HepG2 (cell line): ENCODE data around the gene ENPP7. TPM values are rescaled to one million over a fixed set of nuclear protein-coding genes. Genes with fewer than 3 reads are reported as not detected.

Experiments used
- ATAC-seq: fragments of 200-7000 bp; cut with Tn5 transposase; 3 replicates; pipeline ENCODE4 v1.9.1; 2020; ENCODE audit warnings: mild to moderate bottlenecking, moderate library complexity
- BruUV-seq: library from RNA; stranded (reverse); fragments of 400-500 nt; replicated peaks from 2 replicates; lab custom pipeline; 2021; lab: Mats Ljungman, UMichigan
- CTCF ChIA-PET: fragments of 300-600 bp; formaldehyde crosslinking; extraction: SDS; loops from one replicate; lab custom pipeline; 2021; ENCODE audit warnings: low total read pairs, inconsistent platforms, low intra/inter-chr PET ratio; lab: Yijun Ruan, JAX
- POLR2A ChIA-PET: fragments of 350-600 bp; sonication (Branson Sonifier 250); formaldehyde crosslinking; loops from one replicate; lab custom pipeline; 2020; ENCODE audit warnings: antibody characterized with exemption, inconsistent platforms; lab: Yijun Ruan, JAX
- DNase-seq: peaks from one replicate; pipeline ENCODE4 v3.0.0-alpha.2; 2015; ENCODE audit warnings: low spot score
- FAIRE-seq: peaks from 3 replicates; lab custom pipeline; 2011; peaks lifted over from hg19 to GRCh38; lab: Jason Lieb, UNC
- H2AFZ ChIP-seq: one replicate; pipeline ENCODE4 v1.6.1; 2011; ENCODE audit warnings: low read length, inconsistent platforms
- H3K27ac ChIP-seq: fragments of 300-600 bp; 3 replicates; pipeline ENCODE4 v1.8.0; 2011; ENCODE audit warnings: mixed run types, mild to moderate bottlenecking, mixed read lengths, low read length, inconsistent platforms; ENCODE audit not compliant: insufficient read depth; ENCODE audit errors: extremely low read length
- H3K27me3 ChIP-seq, 2 experiments: fragments of 200-600 bp in 1 of 2; 2 replicates in 1 of 2; 3 replicates in 1 of 2; pipeline versions ENCODE4 v1.6.0 to v1.8.0; 2011; ENCODE audit warnings: low read length in 2 of 2, mild to moderate bottlenecking in 2 of 2, moderate library complexity in 2 of 2, inconsistent platforms in 1 of 2; ENCODE audit not compliant: insufficient read depth in 2 of 2, control insufficient read depth in 1 of 2
- H3K36me3 ChIP-seq, 2 experiments: fragments of 200-600 bp in 1 of 2; replicated peaks in 1 of 2; 2 replicates in 1 of 2; 3 replicates in 1 of 2; pipeline versions ENCODE4 v1.5.1 to v1.8.0; 2011; ENCODE audit warnings: low read length in 2 of 2, inconsistent platforms in 1 of 2; ENCODE audit not compliant: insufficient read depth in 2 of 2, control insufficient read depth in 1 of 2
- H3K4me1 ChIP-seq: 2 replicates; pipeline ENCODE4 v1.5.1; 2012; ENCODE audit warnings: low read length, inconsistent platforms; ENCODE audit not compliant: insufficient read depth
- H3K4me2 ChIP-seq: 2 replicates; pipeline ENCODE4 v1.6.0; 2011; ENCODE audit warnings: low read depth, low read length, inconsistent platforms
- H3K4me3 ChIP-seq, 3 experiments: fragments of 200-600 bp in 1 of 3; sonication (generic), shearing (Covaris generic) in 1 of 3; replicated peaks in 1 of 3; 2 replicates each; pipeline ENCODE4 v1.5.1; 2011 to 2016; ENCODE audit warnings: low read length in 3 of 3, inconsistent platforms in 2 of 3, low read depth in 2 of 3, mild to moderate bottlenecking in 2 of 3, control low read depth in 1 of 3, mixed read lengths in 1 of 3; ENCODE audit not compliant: insufficient read depth in 1 of 3
- H3K79me2 ChIP-seq: one replicate; pipeline ENCODE4 v1.6.1; 2011; ENCODE audit warnings: low read length, inconsistent platforms; ENCODE audit not compliant: insufficient read depth
- H3K9ac ChIP-seq: 2 replicates; pipeline ENCODE4 v1.6.0; 2011; ENCODE audit warnings: mild to moderate bottlenecking, low read depth, low read length, inconsistent platforms; ENCODE audit not compliant: insufficient read depth
- H3K9me3 ChIP-seq: 2 replicates; pipeline ENCODE4 v1.5.1; 2012; ENCODE audit warnings: mild to moderate bottlenecking, low read length
- H4K20me1 ChIP-seq: 2 replicates; pipeline ENCODE4 v1.6.0; 2011; ENCODE audit warnings: inconsistent platforms, mild to moderate bottlenecking, low read length, moderate library complexity; ENCODE audit not compliant: insufficient read depth
- HNRNPLL ChIP-seq: fragments of 200-400 bp; formaldehyde crosslinking; IDR thresholded peaks from 2 replicates; pipeline ENCODE4 v1.6.1; 2017; ENCODE audit warnings: mild to moderate bottlenecking, low read depth, low read length; ENCODE audit not compliant: poor library complexity, severe bottlenecking
- NFATC3 ChIP-seq: sonication (generic); formaldehyde crosslinking; IDR thresholded peaks from 2 replicates; pipeline ENCODE4 v1.5.1; 2020; ENCODE audit warnings: mild to moderate bottlenecking, missing genetic modification reagents
- NRL ChIP-seq: sonication (generic); formaldehyde crosslinking; IDR thresholded peaks from 2 replicates; pipeline ENCODE4 v1.5.0; 2020; ENCODE audit warnings: missing genetic modification reagents, mild to moderate bottlenecking, moderate library complexity, borderline replicate concordance
- RAD21 ChIP-seq: fragments of 450-650 bp; formaldehyde crosslinking; IDR thresholded peaks from 2 replicates; pipeline ENCODE4 v1.5.0; 2020; ENCODE audit warnings: mild to moderate bottlenecking
- RELA ChIP-seq: sonication (generic); formaldehyde crosslinking; IDR thresholded peaks from 2 replicates; pipeline ENCODE4 v1.4.0; 2020; ENCODE audit warnings: missing genetic modification reagents
- WGBS: methylation state at CpG from one replicate; pipeline ENCODE4 v1.1.6; 2017; ENCODE audit warnings: low lambda C conversion rate; 5-methylcytosine and 5-hydroxymethylcytosine counted together
- in situ Hi-C: cut with HindIII; loops from 2 replicates; pipeline ENCODE4 v1.10.0; 2017; ENCODE audit warnings: low pct_unique_long_range_greater_than_20kb; ENCODE audit not compliant: extremely low pct_ligation_motif_present
- intact Hi-C: fragments of 100-400 bp; cut with micrococcal nuclease; formaldehyde crosslinking; loops from one replicate; pipeline ENCODE4 v1.10.0; 2022; ENCODE audit not compliant: unreplicated experiment
- polyA plus RNA-seq, 8 experiments: library from polyadenylated mRNA; depleted of rRNA in 3 of 8; stranded (reverse) in 7 of 8; unstranded in 1 of 8; fragments of >200 nt; fragmentation: Illumina TruSeq in 4 of 8; extraction: Trizol in 4 of 8; gene quantifications; 2 replicates each; pipeline versions ENCODE4 v1.2.1 to v1.2.3, GENCODE V29; 2011 to 2016; ENCODE audit warnings: low read depth in 4 of 8, missing spikeins in 1 of 8, mixed read lengths in 1 of 8; ENCODE audit not compliant: insufficient read depth in 1 of 8
- total RNA-seq, 5 experiments: library from RNA; depleted of rRNA; stranded (reverse); fragments of >200 nt; fragmentation: Illumina TruSeq; extraction: Trizol; gene quantifications; 2 replicates each; pipeline ENCODE4 v1.2.3, GENCODE V29; 2016; ENCODE audit warnings: low read depth in 1 of 5
- TF ChIP-seq, protein P1 (sequence below): sonication (generic); formaldehyde crosslinking; IDR thresholded peaks from 2 replicates; pipeline ENCODE4 v1.4.0; 2020; ENCODE audit warnings: mild to moderate bottlenecking, missing genetic modification reagents

ENPP7 gene
- total and polyA plus RNA-seq, 2 of the 13 experiments (the other 11 are each of a cell fraction or from before 2014, with no cell fraction given): 1.1 to 2.2 TPM

DNA sequence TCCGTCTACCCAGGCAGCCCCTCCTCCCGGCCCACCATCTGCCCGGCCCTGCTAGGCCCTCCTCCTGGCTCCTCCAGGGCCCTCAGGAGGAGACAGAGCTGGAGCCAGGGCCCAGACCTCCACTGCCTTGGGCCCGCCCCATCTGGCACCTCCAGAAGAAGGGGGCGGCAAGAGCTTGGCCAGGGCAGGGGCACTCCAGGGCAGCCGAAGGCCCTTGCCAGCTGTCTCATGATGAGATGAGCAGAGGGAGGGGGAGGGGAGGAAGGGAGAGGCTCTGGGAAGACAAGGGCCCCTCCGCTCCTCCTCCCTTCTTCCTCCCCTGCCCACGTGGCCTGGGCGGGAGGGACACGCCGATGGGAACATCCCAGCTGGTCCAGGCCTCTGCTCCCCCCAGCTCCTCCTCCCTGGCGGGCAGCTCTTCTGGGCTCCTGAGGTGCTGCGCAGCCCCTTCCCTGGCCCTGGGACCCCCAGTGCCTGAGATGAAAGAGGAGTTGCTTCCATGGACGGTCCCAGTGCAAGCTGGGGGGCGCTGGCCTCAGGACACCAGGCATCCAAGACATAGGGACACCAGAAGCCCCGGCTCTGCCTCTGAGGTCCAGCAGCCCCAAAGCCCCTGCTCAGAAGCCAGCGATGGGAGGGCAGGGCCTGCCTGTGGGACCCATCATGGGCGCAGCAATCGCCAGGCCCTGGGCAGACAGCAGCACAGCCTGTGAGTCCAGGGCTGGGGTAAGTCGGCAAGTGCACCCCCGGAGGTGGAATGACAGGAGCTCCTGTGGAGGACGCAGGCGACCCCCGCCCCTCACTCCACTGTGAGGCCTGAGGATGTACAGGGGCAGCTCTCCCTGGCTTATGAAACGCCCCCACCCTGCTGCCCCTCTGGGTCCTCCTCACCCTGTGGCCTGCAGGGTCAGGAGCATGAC is 23.6 kb upstream of the ENPP7 start:
- TF ChIP-seq HNRNPLL: peak; percentile 1
- TF ChIP-seq RELA: no peak
- CTCF ChIA-PET: interaction anchor here (1.1 kb wide), 1 partner anchor 619 kb away, joined by 4 read pairs; no protein-coding TSS in a partner anchor
- ATAC-seq (peak; percentile 11), FAIRE-seq (no peak), DNase-seq (no peak)
- Histone ChIP-seq H3K4me3 (no peak overlapping the region), H2AFZ (no peak overlapping the region), H3K9ac (no peak overlapping the region), H3K27me3 (peaks cover 13 to 49% of the 10 kb centered on the region in 2 experiments; a peak in 3 of 5 replicates), H4K20me1 (no peaks in the 10 kb centered on the region), H3K4me2 (no peak overlapping the region), H3K79me2 (no peaks in the 10 kb centered on the region), H3K27ac (no peak overlapping the region), H3K9me3 (no peaks in the 10 kb centered on the region), H3K36me3 (no peaks in the 10 kb centered on the region), H3K4me1 (peaks cover 8% of the 10 kb centered on the region)
- no TSS peak for BruUV-seq
- WGBS: 34% methylated on average over 15 of the region's 25 CpGs
- intact Hi-C loops: no loop called here
- POLR2A ChIA-PET: no interaction called here
- in situ Hi-C loops: loop anchor here (10.0 kb wide), 1 partner anchor 302 kb away; no protein-coding TSS in a partner anchor

DNA sequence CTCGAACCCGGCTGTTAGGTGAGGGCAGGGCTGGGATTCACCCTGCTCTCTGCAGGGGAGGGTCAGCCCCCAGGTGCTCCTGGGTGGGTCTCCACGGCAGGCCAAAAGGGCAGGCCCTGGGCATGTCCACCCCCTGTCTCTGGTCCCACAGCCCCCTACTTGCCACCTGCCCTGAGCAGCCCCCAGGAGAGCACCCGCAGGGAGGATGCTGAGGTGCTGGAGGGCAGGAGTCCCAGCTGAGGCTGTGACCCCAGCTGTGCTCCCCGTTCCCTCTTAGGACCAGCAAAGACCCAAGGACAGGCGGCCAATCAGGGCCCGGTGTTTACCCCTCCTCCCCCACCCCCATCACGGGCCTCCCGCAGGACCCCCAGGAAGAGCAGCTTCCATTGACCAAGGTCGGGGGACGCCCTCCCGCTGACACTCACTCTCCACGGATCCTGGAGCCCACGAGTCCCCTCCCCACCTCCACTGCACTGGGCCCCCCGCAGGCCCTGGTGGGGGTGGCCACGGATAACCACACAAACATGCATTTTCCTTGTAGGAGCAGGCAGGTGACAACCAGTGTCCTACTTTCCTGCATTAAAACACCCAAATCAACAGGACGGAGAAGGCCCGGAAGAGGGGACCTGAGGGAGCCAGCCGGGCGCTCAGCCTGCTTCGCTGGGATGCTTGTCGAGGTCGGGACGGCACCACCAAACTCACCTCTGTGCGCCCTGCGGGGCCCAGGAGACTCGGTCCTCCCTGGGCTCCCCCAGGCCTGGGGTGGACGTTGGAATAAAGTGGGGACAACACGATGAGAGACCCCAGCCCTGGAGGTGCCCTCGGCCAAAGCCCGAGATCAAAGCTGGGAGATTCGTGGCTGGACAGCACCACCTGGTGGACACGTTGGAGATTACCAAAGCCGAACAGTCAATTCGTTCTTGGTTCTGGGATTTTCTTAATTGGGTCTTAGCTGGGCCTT is 22.5 kb upstream of the ENPP7 start:
- in situ Hi-C loops (loop anchor here (10.0 kb wide), 1 partner anchor 303 kb away; no protein-coding TSS in a partner anchor), intact Hi-C loops (no loop called here)
- no peak overlapping the region for H2AFZ ChIP-seq
- no peak overlapping the region for H3K27ac ChIP-seq
- peak overlapping the region; percentile 50 for H3K4me2 ChIP-seq
- 24% methylated on average over 27 of the region's 35 CpGs for WGBS
- H3K9ac ChIP-seq: no peak overlapping the region
- FAIRE-seq (peak; percentile 100), ATAC-seq (peak; percentile 55), DNase-seq (peak; percentile 43)
- H3K27me3 ChIP-seq: peaks cover 12 to 48% of the 10 kb centered on the region in 2 experiments; a peak in 3 of 5 replicates
- H3K9me3 ChIP-seq: no peaks in the 10 kb centered on the region
- no peaks in the 10 kb centered on the region for H3K79me2 ChIP-seq
- H3K4me1 ChIP-seq: peaks cover 19% of the 10 kb centered on the region
- no peaks in the 10 kb centered on the region for H3K36me3 ChIP-seq
- CTCF ChIA-PET: interaction anchor here (1.1 kb wide), 1 partner anchor 620 kb away, joined by 4 read pairs; no protein-coding TSS in a partner anchor
- no peaks in the 10 kb centered on the region for H4K20me1 ChIP-seq
- no TSS peak for BruUV-seq
- H3K4me3 ChIP-seq: peak overlapping the region in 1 of 3 experiments; percentile 29; a peak in 1 of 6 replicates
- POLR2A ChIA-PET: no interaction called here
- TF ChIP-seq NRL (CRISPR knock-in tag): no peak
- no peak for TF ChIP-seq NFATC3 (CRISPR knock-in tag)
- TF ChIP-seq, protein P1, sequence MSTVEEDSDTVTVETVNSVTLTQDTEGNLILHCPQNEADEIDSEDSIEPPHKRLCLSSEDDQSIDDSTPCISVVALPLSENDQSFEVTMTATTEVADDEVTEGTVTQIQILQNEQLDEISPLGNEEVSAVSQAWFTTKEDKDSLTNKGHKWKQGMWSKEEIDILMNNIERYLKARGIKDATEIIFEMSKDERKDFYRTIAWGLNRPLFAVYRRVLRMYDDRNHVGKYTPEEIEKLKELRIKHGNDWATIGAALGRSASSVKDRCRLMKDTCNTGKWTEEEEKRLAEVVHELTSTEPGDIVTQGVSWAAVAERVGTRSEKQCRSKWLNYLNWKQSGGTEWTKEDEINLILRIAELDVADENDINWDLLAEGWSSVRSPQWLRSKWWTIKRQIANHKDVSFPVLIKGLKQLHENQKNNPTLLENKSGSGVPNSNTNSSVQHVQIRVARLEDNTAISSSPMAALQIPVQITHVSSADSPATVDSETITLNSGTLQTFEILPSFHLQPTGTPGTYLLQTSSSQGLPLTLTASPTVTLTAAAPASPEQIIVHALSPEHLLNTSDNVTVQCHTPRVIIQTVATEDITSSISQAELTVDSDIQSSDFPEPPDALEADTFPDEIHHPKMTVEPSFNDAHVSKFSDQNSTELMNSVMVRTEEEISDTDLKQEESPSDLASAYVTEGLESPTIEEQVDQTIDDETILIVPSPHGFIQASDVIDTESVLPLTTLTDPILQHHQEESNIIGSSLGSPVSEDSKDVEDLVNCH (CRISPR knock-in tag): no peak
- peak; percentile 70 for TF ChIP-seq RAD21 (CRISPR knock-in tag)
